WTC11 (cell line): Measurements from ENCODE around the gene TMEM198. TPM values are rescaled to one million over a fixed set of nuclear protein-coding genes. Genes with fewer than 3 reads are reported as not detected.
A peak's percentile ranks its signal among the peaks of the same experiment; 100 is the strongest.

Experiments
- ATAC-seq: fragments of 200-7000 bp; cut with Tn5 transposase; 2 replicates; pipeline ENCODE4 v1.10.0; 2021; ENCODE audit warnings: mild to moderate bottlenecking, moderate library complexity
- CTCF ChIA-PET: fragments of 300-600 bp; sonication (Branson Sonifier 250); formaldehyde crosslinking; loops from one replicate; lab custom pipeline; 2021; ENCODE audit warnings: antibody characterized with exemption; lab: Charles Lee
- POLR2A ChIA-PET: fragments of 350-600 bp; sonication (Branson Sonifier 250); formaldehyde crosslinking; loops from one replicate; lab custom pipeline; 2021; ENCODE audit warnings: antibody characterized with exemption; lab: Charles Lee
- DNase-seq: peaks from one replicate; pipeline ENCODE4 v3.0.0; 2021; ENCODE audit warnings: low spot score
- H3K27ac Mint-ChIP-seq: 2 replicates; pipeline ENCODE4 v1.8.0; 2021; ENCODE audit warnings: mixed read lengths
- H3K27me3 Mint-ChIP-seq: 2 replicates; pipeline ENCODE4 v1.8.0; 2021; ENCODE audit warnings: low read depth, mild to moderate bottlenecking, moderate library complexity, mixed read lengths
- H3K36me3 Mint-ChIP-seq: 2 replicates; pipeline ENCODE4 v1.8.0; 2021; ENCODE audit warnings: mixed read lengths
- H3K4me1 Mint-ChIP-seq: 2 replicates; pipeline ENCODE4 v1.8.0; 2022; ENCODE audit warnings: mixed read lengths
- H3K4me3 Mint-ChIP-seq: 2 replicates; pipeline ENCODE4 v1.8.0; 2021; ENCODE audit warnings: mild to moderate bottlenecking, moderate library complexity, mixed read lengths
- H3K9me3 Mint-ChIP-seq: 2 replicates; pipeline ENCODE4 v1.8.0; 2021; ENCODE audit warnings: mixed read lengths
- CREB1 ChIP-seq: sonication (generic); formaldehyde crosslinking; IDR thresholded peaks from 2 replicates; pipeline ENCODE4 v1.8.0; 2023; ENCODE audit warnings: mild to moderate bottlenecking, missing genetic modification reagents
- ESRRA ChIP-seq: sonication (generic); formaldehyde crosslinking; IDR thresholded peaks from 2 replicates; pipeline ENCODE4 v1.8.1; 2022; ENCODE audit warnings: mild to moderate bottlenecking, missing genetic modification reagents, borderline replicate concordance
- ETV6 ChIP-seq: sonication (generic); formaldehyde crosslinking; IDR thresholded peaks from 2 replicates; pipeline ENCODE4 v1.8.1; 2022; ENCODE audit warnings: mild to moderate bottlenecking, missing genetic modification reagents
- FOXP1 ChIP-seq: sonication (generic); formaldehyde crosslinking; IDR thresholded peaks from 2 replicates; pipeline ENCODE4 v1.8.0; 2022; ENCODE audit warnings: missing genetic modification reagents, mild to moderate bottlenecking, moderate library complexity, borderline replicate concordance
- KAT7 ChIP-seq: sonication (generic); formaldehyde crosslinking; IDR thresholded peaks from 2 replicates; pipeline ENCODE4 v1.8.1; 2023; ENCODE audit warnings: missing genetic modification reagents, mild to moderate bottlenecking, borderline replicate concordance
- RELA ChIP-seq: sonication (generic); formaldehyde crosslinking; IDR thresholded peaks from 2 replicates; pipeline ENCODE4 v1.8.1; 2022; ENCODE audit warnings: missing genetic modification reagents, mild to moderate bottlenecking, borderline replicate concordance
- SMAD3 ChIP-seq: sonication (generic); formaldehyde crosslinking; IDR thresholded peaks from 2 replicates; pipeline ENCODE4 v1.8.0; 2022; ENCODE audit warnings: missing genetic modification reagents, mild to moderate bottlenecking, borderline replicate concordance
- TEAD1 ChIP-seq: sonication (generic); formaldehyde crosslinking; IDR thresholded peaks from 2 replicates; pipeline ENCODE4 v1.8.0; 2022; ENCODE audit warnings: mild to moderate bottlenecking, missing genetic modification reagents
- ZNF121 ChIP-seq: sonication (generic); formaldehyde crosslinking; IDR thresholded peaks from 2 replicates; pipeline ENCODE4 v1.8.0; 2023; ENCODE audit warnings: missing genetic modification reagents
- ZNF219 ChIP-seq: sonication (generic); formaldehyde crosslinking; IDR thresholded peaks from 2 replicates; pipeline ENCODE4 v1.8.0; 2023; ENCODE audit warnings: missing genetic modification reagents, mild to moderate bottlenecking, borderline replicate concordance
- ZNF416 ChIP-seq: fragments of 250-450 bp; sonication (Bioruptor Pico); IDR thresholded peaks from 2 replicates; pipeline ENCODE4 v1.9.0; 2021; ENCODE audit warnings: mild to moderate bottlenecking, inconsistent platforms
- ZNF423 ChIP-seq: fragments of 250-450 bp; sonication (Bioruptor Pico); IDR thresholded peaks from 2 replicates; pipeline ENCODE4 v2.1.2; 2022; ENCODE audit warnings: mild to moderate bottlenecking, moderate library complexity
- total RNA-seq: library from RNA; stranded (reverse); gene quantifications from 3 replicates; pipeline ENCODE4 v1.2.3, GENCODE V29; 2021
- TF ChIP-seq, protein P1 (sequence below): fragments of 250-450 bp; sonication (Bioruptor Pico); conservative IDR thresholded peaks from 2 replicates; pipeline ENCODE4 v1.9.0; 2021; ENCODE audit warnings: mild to moderate bottlenecking
- TF ChIP-seq, protein P2 (sequence below): sonication (generic); formaldehyde crosslinking; IDR thresholded peaks from 2 replicates; pipeline ENCODE4 v1.8.0; 2022; ENCODE audit warnings: mild to moderate bottlenecking, missing genetic modification reagents
- TF ChIP-seq, protein P3 (sequence below): sonication (generic); formaldehyde crosslinking; IDR thresholded peaks from 2 replicates; pipeline ENCODE4 v1.8.1; 2023; ENCODE audit warnings: mild to moderate bottlenecking, missing genetic modification reagents, moderate library complexity
- TF ChIP-seq, protein P4 (sequence below): fragments of 250-450 bp; sonication (Bioruptor Pico); IDR thresholded peaks from 2 replicates; pipeline ENCODE4 v1.9.0; 2021; ENCODE audit warnings: moderate library complexity, mild to moderate bottlenecking, inconsistent platforms, borderline replicate concordance

TMEM198 gene
- total RNA-seq, 1 experiment from 2014 or later: 7.1 TPM

DNA sequence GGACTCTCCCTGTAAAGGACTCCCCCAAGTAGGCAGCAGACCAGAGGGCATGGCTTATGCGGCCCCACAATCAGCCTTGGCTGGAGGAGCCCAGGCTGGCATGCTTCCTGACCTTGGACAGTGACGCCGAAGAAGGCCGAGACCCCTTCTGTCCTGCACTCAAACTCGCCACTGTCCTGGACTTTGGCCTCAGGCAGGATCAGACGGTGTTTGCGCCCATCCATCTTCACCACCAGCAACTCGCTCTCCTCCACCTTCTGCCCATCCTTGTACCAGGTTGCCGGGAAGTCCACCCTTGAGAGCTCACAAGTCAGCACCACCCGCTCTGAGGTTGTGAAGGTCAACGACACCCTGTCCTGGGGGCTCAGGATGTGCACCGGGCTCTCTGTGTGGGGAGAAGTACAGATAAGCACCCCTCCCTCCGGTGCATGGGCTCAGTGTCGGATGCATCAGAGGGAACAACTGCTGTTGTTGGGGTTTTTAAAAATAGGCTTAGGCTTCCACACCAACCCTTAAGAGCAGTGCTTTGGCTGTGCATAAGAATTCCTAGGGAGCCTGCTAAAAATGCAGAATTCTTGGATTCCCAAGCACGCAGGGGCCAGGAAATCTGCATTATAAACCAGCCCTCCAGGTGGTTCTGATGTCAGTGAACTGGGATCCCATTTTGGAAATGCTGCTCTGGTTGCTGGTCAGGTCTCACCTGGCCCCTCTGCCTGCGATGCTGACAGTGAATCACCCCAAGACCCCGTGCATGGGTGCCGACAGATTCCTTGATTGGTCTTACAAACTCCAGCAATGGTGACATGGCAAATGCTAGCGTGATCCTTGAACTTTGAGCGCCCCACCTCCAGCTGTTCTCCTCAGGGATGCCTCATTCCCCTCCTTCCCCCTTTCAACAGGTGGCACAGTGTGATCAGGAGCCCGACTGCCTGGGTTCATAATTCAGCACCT is 21.6 kb downstream of the TMEM198 start:
- DNase-seq: peak; percentile 70
- peak; percentile 36 for ATAC-seq
- peak overlapping the region; percentile 99 for H3K27ac Mint-ChIP-seq
- H3K27me3 Mint-ChIP-seq: peaks cover 7% of the 10 kb centered on the region
- CTCF ChIA-PET: interaction anchor here (1.0 to 1.6 kb wide), 5 partner anchors 13 to 124 kb away, joined by 3 to 5 read pairs (median 3); partner anchors contain the start of genes CHPF and TMEM198
- POLR2A ChIA-PET: interaction anchor here (0.7 kb wide), 1 partner anchor 32 kb away, joined by 3 read pairs; the partner anchor contains the start of gene STK11IP
- H3K4me3 Mint-ChIP-seq: peak overlapping the region; percentile 42
- peaks cover 88% of the 10 kb centered on the region for H3K4me1 Mint-ChIP-seq
- H3K36me3 Mint-ChIP-seq: peaks cover 61% of the 10 kb centered on the region
- H3K9me3 Mint-ChIP-seq: no peaks in the 10 kb centered on the region
- TF ChIP-seq ZNF219 (CRISPR knock-in tag) (peak; percentile 34; the same call in 1 of the 2 replicates), ZNF121 (CRISPR knock-in tag) (no peak), FOXP1 (CRISPR knock-in tag) (peak; percentile 51; the same call in 1 of the 2 replicates), ESRRA (CRISPR knock-in tag) (no peak), TEAD1 (CRISPR knock-in tag) (peak; percentile 95; the same call in 1 of the 2 replicates), ZNF416 (peak; percentile 16; the same call in 1 of the 2 replicates), ZNF423 (CRISPR knock-in tag) (peak; percentile 78)
- TF ChIP-seq, protein P1, sequence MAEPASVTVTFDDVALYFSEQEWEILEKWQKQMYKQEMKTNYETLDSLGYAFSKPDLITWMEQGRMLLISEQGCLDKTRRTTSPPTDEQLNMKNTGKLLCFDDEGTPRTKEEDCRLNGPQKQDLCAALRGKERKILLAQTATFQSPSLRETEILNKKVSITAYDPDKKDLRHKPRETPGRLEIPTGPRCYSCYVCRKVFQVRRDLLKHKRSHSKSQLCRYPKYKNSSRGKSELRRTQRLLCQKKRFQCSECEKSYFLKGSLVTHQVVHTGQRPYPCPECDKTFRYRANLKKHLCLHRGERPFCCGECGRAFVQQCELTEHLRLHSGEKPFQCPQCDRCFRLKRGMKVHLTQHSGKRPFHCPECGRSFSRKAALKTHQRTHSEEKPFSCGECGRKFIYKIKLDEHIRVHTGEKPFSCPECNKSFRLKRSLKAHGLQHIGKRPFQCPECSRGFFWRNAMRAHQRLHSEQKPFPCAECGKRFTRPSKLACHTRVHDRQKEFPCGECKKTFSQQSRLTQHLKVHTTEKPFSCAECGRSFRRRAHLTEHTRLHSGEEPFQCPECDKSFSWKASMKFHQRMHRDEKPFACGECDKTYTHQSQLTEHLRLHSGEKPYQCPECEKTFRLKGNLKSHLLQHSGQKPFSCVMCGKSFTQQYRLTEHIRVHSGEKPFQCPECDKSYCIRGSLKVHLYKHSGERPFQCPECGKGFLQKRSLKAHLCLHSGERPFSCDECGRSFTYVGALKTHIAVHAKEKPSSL (CRISPR knock-in tag): no peak
- TF ChIP-seq, protein P2, sequence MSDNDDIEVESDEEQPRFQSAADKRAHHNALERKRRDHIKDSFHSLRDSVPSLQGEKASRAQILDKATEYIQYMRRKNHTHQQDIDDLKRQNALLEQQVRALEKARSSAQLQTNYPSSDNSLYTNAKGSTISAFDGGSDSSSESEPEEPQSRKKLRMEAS (CRISPR knock-in tag): peak; percentile 62

DNA sequence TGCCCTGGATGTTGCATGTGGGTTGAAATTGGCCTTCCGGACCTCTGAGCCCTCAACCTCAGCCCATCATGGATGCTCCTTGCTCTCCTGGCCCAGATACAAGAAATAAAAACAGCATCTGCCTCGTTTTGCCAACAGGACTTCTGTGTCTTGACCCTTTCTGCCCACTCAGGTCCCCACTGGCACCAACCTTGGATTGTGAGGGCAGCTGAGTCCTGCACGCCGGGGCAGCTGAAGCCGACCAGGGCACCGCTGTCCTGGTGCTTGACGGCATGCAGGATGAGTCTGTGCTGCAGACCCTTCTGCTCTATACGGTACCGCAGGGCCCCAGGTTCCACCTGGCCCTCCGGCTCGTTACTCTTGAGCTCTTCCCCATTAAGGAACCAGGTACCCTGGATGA is 22.8 kb downstream of the TMEM198 start:
- POLR2A ChIA-PET: interaction anchor here (0.9 kb wide), 1 partner anchor 10 kb away, joined by 3 read pairs; no protein-coding TSS in a partner anchor
- no peak overlapping the region for H3K4me3 Mint-ChIP-seq
- CTCF ChIA-PET: interaction anchor here (0.6 to 1.7 kb wide), 3 partner anchors 25 to 123 kb away, joined by 3 to 4 read pairs (median 3); no protein-coding TSS in a partner anchor
- TF ChIP-seq RELA (CRISPR knock-in tag) (no peak), SMAD3 (CRISPR knock-in tag) (no peak), ZNF416 (no peak), ETV6 (CRISPR knock-in tag) (no peak), CREB1 (no peak), FOXP1 (CRISPR knock-in tag) (peak; percentile 43; the same call in 1 of the 2 replicates), KAT7 (CRISPR knock-in tag) (no peak)
- TF ChIP-seq, protein P3, sequence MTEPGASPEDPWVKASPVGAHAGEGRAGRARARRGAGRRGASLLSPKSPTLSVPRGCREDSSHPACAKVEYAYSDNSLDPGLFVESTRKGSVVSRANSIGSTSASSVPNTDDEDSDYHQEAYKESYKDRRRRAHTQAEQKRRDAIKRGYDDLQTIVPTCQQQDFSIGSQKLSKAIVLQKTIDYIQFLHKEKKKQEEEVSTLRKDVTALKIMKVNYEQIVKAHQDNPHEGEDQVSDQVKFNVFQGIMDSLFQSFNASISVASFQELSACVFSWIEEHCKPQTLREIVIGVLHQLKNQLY (CRISPR knock-in tag): no peak
- TF ChIP-seq, protein P4, sequence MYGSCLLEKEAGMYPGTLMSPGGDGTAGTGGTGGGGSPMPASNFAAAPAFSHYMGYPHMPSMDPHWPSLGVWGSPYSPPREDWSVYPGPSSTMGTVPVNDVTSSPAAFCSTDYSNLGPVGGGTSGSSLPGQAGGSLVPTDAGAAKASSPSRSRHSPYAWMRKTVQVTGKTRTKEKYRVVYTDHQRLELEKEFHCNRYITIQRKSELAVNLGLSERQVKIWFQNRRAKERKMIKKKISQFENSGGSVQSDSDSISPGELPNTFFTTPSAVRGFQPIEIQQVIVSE (CRISPR knock-in tag): no peak
- peak overlapping the region; percentile 99 for H3K27ac Mint-ChIP-seq
- peaks cover 7% of the 10 kb centered on the region for H3K27me3 Mint-ChIP-seq
- H3K36me3 Mint-ChIP-seq: peaks cover 61% of the 10 kb centered on the region
- no peak for ATAC-seq
- peaks cover 79% of the 10 kb centered on the region for H3K4me1 Mint-ChIP-seq
- DNase-seq: no peak
- no peaks in the 10 kb centered on the region for H3K9me3 Mint-ChIP-seq
